Neuron (in vitro differentiated cells): ENCODE results near the gene SIGLEC7.

Experiments used
- H2AFZ ChIP-seq: one replicate; pipeline ENCODE4 v1.6.1; 2013; ENCODE audit warnings: low read depth, mild to moderate bottlenecking, inconsistent platforms, low read length, moderate library complexity
- H3K27me3 ChIP-seq: one replicate; pipeline ENCODE4 v1.6.1; 2013; ENCODE audit warnings: low read length; ENCODE audit not compliant: insufficient read depth
- H3K36me3 ChIP-seq: one replicate; pipeline ENCODE4 v1.6.1; 2013; ENCODE audit warnings: low read length; ENCODE audit not compliant: insufficient read depth
- H3K4me1 ChIP-seq: one replicate; pipeline ENCODE4 v1.6.1; 2013; ENCODE audit warnings: low read length; ENCODE audit not compliant: insufficient read depth
- H3K4me3 ChIP-seq: 2 replicates; pipeline ENCODE4 v1.5.1; 2013; ENCODE audit warnings: mild to moderate bottlenecking, low read length, moderate library complexity
- H3K9me3 ChIP-seq: one replicate; pipeline ENCODE4 v1.6.1; 2013; ENCODE audit warnings: low read length

The SIGLEC7 gene

DNA sequence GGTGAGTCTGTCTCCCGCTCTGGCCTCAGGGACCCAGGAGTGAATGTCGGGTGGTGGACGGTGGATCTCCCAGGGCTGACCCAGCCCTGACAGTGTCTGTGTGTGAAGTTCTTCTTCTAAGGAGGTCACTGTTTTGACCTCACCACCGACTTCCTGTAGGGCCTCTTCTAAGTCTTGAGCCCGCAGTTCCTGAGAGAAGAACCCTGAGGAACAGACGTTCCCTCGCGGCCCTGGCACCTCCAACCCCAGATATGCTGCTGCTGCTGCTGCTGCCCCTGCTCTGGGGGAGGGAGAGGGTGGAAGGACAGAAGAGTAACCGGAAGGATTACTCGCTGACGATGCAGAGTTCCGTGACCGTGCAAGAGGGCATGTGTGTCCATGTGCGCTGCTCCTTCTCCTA is at the start of gene SIGLEC7:
Gene SIGLEC7, plus strand, starts transcription at position 183 of the 400 bp plus-strand sequence. Its CDS starts 69 bp downstream, at position 252.
- H3K9me3 ChIP-seq, result no peaks in the 10 kb centered on the region
- H3K4me3 ChIP-seq, result no peak within 1 kb of the TSS
- peaks cover 11% of the 10 kb centered on the region for H3K4me1 ChIP-seq
- no peaks in the 10 kb centered on the region for H3K36me3 ChIP-seq
- H3K27me3 ChIP-seq, result peaks cover 21% of the 10 kb centered on the region
- no peak within 1 kb of the TSS for H2AFZ ChIP-seq

DNA sequence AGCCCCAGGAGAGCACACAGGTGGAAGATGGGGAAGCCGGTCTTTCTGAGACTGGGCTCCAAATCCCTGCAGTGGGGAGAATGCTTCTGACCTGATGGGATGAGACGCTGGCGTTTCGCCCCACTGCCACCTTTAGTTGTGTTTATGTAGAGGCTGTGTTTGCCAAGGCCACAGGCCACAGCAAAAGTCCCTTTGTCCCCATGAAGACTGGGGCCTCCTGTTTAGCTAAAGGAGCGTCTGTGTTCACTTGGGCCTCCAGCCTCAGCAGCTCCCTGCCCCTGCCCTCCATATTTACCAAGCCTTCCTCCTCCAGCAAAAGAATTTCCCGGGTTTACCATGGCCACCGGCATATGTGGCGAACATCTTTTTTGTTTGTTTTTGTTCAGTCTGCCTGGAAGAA is 49.0 kb upstream of the SIGLEC7 start:
- H2AFZ ChIP-seq, result no peak overlapping the region
- H3K4me1 ChIP-seq, result no peaks in the 10 kb centered on the region
- H3K9me3 ChIP-seq, result no peaks in the 10 kb centered on the region
- no peak overlapping the region for H3K4me3 ChIP-seq
- H3K27me3 ChIP-seq, result no peaks in the 10 kb centered on the region
- peaks cover 5% of the 10 kb centered on the region for H3K36me3 ChIP-seq

DNA sequence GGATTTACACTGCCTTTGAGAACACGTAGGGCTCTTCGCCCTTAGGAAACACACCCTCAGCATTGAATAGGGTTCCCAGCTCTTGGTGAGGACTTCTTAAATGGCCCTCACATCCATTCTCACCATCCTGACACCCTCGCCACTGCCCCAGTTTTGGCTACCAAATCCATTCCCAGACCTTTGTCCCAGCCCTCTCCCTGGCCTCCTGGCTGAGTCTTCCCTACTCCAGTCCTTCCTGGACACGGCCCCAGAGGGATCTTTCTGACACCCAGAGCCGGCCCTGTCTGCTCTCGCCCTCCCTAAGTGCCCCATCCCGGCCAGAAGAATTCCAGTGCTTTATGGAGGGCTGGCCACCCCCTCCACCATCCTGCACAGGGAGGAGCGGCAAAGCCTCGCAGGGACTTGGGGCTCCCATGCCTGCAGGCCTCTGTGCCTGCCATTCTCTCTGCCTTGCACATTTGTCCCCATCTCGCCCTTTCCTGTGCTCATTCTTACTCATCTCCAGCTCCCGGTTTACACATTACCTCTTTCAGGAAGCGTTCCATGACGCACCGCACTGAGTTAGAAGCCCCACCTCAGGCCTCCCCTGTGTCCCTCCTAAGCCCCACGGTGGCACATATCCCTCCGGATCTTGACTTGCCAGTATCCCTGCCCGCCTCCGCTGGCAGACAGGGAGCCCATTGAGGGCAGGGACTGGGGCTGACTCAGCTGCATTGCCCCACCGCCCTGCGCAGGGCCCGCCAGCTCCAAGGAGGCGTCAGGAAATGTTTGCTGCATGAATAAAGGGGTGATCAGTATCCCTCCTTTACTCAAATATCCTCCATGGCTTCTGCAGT is 48.4 kb upstream of the SIGLEC7 start:
- H3K27me3 ChIP-seq, result no peaks in the 10 kb centered on the region
- H3K4me1 ChIP-seq, result no peaks in the 10 kb centered on the region
- H2AFZ ChIP-seq, result no peak overlapping the region
- peaks cover 7% of the 10 kb centered on the region for H3K36me3 ChIP-seq
- no peaks in the 10 kb centered on the region for H3K9me3 ChIP-seq
- H3K4me3 ChIP-seq, result no peak overlapping the region

DNA sequence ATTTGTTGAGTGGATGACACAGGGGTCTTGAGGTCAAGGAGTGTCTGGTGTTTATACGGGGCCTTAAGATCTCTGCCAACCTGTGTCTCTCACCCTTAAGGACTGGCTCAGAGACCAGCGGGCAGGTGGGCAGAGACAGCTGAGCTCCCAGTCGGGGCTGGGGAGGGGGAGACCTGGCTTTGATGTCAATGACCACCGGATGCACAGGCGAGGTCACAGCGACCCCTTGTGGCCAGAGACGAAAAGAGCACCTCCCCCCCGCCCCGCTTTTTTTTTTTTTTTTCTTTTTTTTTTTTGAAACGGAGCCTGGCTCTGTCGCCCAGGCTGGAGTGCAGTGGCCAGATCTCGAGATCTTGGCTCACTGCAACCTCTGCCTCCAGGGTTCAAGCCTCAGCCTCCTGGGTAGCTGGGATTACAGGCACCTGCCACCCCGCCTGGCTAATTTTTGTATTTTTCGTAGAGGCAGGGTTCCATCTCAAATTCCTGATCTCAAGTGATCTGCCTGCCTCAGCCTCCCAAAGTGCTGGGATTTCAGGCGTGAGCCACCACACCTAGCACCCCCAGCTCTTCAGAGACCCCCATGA is 47.3 kb upstream of the SIGLEC7 start:
- H3K4me1 ChIP-seq, result no peaks in the 10 kb centered on the region
- peaks cover 12% of the 10 kb centered on the region for H3K36me3 ChIP-seq
- H2AFZ ChIP-seq, result no peak overlapping the region
- H3K9me3 ChIP-seq, result no peaks in the 10 kb centered on the region
- H3K27me3 ChIP-seq, result no peaks in the 10 kb centered on the region
- no peak overlapping the region for H3K4me3 ChIP-seq

GRCh38 chr19:51096473-51097165 is 45.5 kb upstream of the SIGLEC7 start:
- Histone ChIP-seq H2AFZ (no peak overlapping the region), H3K9me3 (no peaks in the 10 kb centered on the region), H3K4me3 (no peak overlapping the region), H3K4me1 (no peaks in the 10 kb centered on the region), H3K27me3 (no peaks in the 10 kb centered on the region), H3K36me3 (peaks cover 12% of the 10 kb centered on the region)

DNA sequence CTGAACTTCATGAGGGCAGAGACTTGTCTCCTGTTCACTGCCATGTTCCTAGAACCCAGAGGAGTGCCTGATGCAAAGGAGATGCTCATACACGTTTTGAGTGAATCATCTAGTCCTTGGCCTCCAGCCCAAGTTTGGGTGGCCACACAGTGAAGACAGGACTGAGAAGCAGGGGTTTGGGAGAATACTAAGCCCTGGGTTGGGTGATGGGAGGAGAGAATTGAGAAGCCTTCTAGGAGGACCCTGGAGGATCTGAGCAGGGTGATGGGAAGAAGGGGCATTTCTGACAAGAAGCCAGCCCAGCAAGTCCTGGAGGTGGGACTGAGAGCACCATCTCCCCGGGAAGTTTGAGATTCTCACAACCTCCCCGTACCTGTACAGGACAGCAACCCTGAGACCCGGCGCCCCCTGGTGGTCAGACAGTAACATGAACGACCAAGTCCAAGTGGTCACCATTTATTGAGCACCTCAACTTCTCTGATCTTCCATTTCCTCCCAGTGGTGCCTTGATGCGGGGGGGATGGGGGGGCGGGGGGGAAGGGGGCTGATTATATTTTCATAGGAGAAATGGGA is 44.8 kb upstream of the SIGLEC7 start:
- Histone ChIP-seq H3K4me1 (no peaks in the 10 kb centered on the region), H3K36me3 (peaks cover 15% of the 10 kb centered on the region), H2AFZ (no peak overlapping the region), H3K9me3 (no peaks in the 10 kb centered on the region), H3K4me3 (no peak overlapping the region), H3K27me3 (no peaks in the 10 kb centered on the region)

DNA sequence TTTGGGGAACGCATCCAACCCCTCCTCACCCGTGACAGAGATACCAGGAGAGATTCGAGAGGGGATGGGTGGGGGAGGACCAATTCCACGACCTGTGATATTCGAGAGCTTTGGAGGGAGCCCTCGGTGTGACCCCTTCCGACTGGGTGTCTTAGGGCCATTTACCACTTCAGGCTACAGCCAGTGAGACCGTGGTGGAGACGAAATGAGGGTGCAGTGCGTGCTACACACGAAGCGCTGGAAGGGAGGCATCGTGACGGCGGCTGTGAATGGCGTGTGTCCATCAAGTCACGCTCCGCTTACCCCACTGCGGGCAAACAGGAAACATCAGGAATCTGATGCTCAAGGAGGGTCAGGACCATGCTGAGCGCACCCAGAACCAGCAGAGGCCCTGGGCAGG is 44.3 kb upstream of the SIGLEC7 start:
- Histone ChIP-seq H3K27me3 (no peaks in the 10 kb centered on the region), H3K36me3 (peaks cover 20% of the 10 kb centered on the region), H3K9me3 (no peaks in the 10 kb centered on the region), H3K4me3 (no peak overlapping the region), H2AFZ (no peak overlapping the region), H3K4me1 (no peaks in the 10 kb centered on the region)

- Histone ChIP-seq H3K4me3 (no peak overlapping the region), H3K9me3 (no peaks in the 10 kb centered on the region), H2AFZ (no peak overlapping the region)
Measured at GRCh38 chr19:51098365-51099046, 43.6 kb upstream of the SIGLEC7 start.

GRCh38 chr19:51099047-51099382 is 43.1 kb upstream of the SIGLEC7 start:
- Histone ChIP-seq H3K4me3 (no peak overlapping the region), H3K4me1 (no peaks in the 10 kb centered on the region), H3K36me3 (peaks cover 27% of the 10 kb centered on the region), H3K9me3 (no peaks in the 10 kb centered on the region), H3K27me3 (no peaks in the 10 kb centered on the region), H2AFZ (no peak overlapping the region)

More at GRCh38 chr19:51098365-51099046, 43.6 kb upstream of the SIGLEC7 start:
- Histone ChIP-seq H3K36me3 (peaks cover 23% of the 10 kb centered on the region), H3K4me1 (no peaks in the 10 kb centered on the region), H3K27me3 (no peaks in the 10 kb centered on the region)

GRCh38 chr19:51100601-51101000 is 41.5 kb upstream of the SIGLEC7 start:
- Histone ChIP-seq H3K9me3 (no peaks in the 10 kb centered on the region), H3K27me3 (no peaks in the 10 kb centered on the region), H3K4me3 (no peak overlapping the region), H3K4me1 (no peaks in the 10 kb centered on the region), H3K36me3 (peaks cover 27% of the 10 kb centered on the region), H2AFZ (no peak overlapping the region)

GRCh38 chr19:51101171-51101865 is 40.8 kb upstream of the SIGLEC7 start:
- no peaks in the 10 kb centered on the region for H3K9me3 ChIP-seq
- H3K4me3 ChIP-seq, result no peak overlapping the region
- no peaks in the 10 kb centered on the region for H3K27me3 ChIP-seq
- H3K36me3 ChIP-seq, result peaks cover 27% of the 10 kb centered on the region
- H2AFZ ChIP-seq, result no peak overlapping the region
- no peaks in the 10 kb centered on the region for H3K4me1 ChIP-seq

- Histone ChIP-seq H2AFZ (no peak overlapping the region), H3K36me3 (peaks cover 22% of the 10 kb centered on the region), H3K27me3 (no peaks in the 10 kb centered on the region), H3K4me3 (no peak overlapping the region), H3K9me3 (no peaks in the 10 kb centered on the region), H3K4me1 (peaks cover 4% of the 10 kb centered on the region)
Measured at GRCh38 chr19:51102991-51103390, 39.1 kb upstream of the SIGLEC7 start.
